IMR-90 (cell line): ENCODE data around the gene NIPSNAP2. TPM values are rescaled to one million over a fixed set of nuclear protein-coding genes. Genes with fewer than 3 reads are reported as not detected.

Experiments
- ATAC-seq: fragments of 200-7000 bp; cut with Tn5 transposase; 2 replicates; pipeline ENCODE4 v1.9.1; 2020; ENCODE audit warnings: low read depth, mild to moderate bottlenecking, moderate library complexity
- BruUV-seq: library from RNA; stranded (reverse); fragments of 400-500 nt; replicated peaks from 2 replicates; lab custom pipeline; 2021; lab: Mats Ljungman, UMichigan
- CTCF ChIA-PET: fragments of 300-600 bp; formaldehyde crosslinking; extraction: SDS; loops from one replicate; lab custom pipeline; 2021; ENCODE audit warnings: antibody characterized with exemption; lab: Yijun Ruan, JAX
- POLR2A ChIA-PET: fragments of 300-600 bp; sonication (Branson Sonifier 250); formaldehyde crosslinking; loops from one replicate; lab custom pipeline; 2022; ENCODE audit warnings: antibody characterized with exemption; ENCODE audit not compliant: unreplicated experiment; lab: Charles Lee
- DNase-seq: peaks from one replicate; pipeline ENCODE4 v3.0.0; 2013
- H2AFZ ChIP-seq: replicated peaks from 2 replicates; pipeline ENCODE3; 2013; ENCODE audit warnings: low read length, mild to moderate bottlenecking; ENCODE audit not compliant: poor library complexity
- H2AK5ac ChIP-seq: 2 replicates; pipeline ENCODE4 v1.6.1; 2013; ENCODE audit warnings: low read depth, low read length, inconsistent platforms
- H2AK9ac ChIP-seq: replicated peaks from 2 replicates; pipeline ENCODE3; 2013; ENCODE audit warnings: mild to moderate bottlenecking, low read depth, low read length, moderate library complexity; ENCODE audit not compliant: poor library complexity
- H2BK120ac ChIP-seq: 2 replicates; pipeline ENCODE4 v1.6.1; 2013; ENCODE audit warnings: low read depth, low read length, inconsistent platforms
- H2BK15ac ChIP-seq: 3 replicates; pipeline ENCODE4 v1.6.1; 2013; ENCODE audit warnings: low read depth, low read length, inconsistent platforms
- H2BK20ac ChIP-seq: 2 replicates; pipeline ENCODE4 v1.6.1; 2013; ENCODE audit warnings: low read depth, mild to moderate bottlenecking, inconsistent platforms, low read length, moderate library complexity
- H2BK5ac ChIP-seq: 2 replicates; pipeline ENCODE4 v1.6.1; 2013; ENCODE audit warnings: mild to moderate bottlenecking, low read depth, low read length, inconsistent platforms; ENCODE audit not compliant: poor library complexity, severe bottlenecking
- H3K14ac ChIP-seq: replicated peaks from 2 replicates; pipeline ENCODE4 v1.6.1; 2013; ENCODE audit warnings: low read depth, low read length, inconsistent platforms
- H3K18ac ChIP-seq: 2 replicates; pipeline ENCODE4 v1.6.1; 2013; ENCODE audit warnings: low read depth, low read length, control low read depth
- H3K23ac ChIP-seq: 2 replicates; pipeline ENCODE4 v1.6.1; 2013; ENCODE audit warnings: low read depth, low read length, inconsistent platforms
- H3K27ac ChIP-seq: 2 replicates; pipeline ENCODE4 v1.5.1; 2013; ENCODE audit warnings: mild to moderate bottlenecking, control low read depth, low read length; ENCODE audit not compliant: insufficient read depth
- H3K27me3 ChIP-seq: 2 replicates; pipeline ENCODE4 v1.6.1; 2013; ENCODE audit warnings: low read length; ENCODE audit not compliant: control insufficient read depth, insufficient read depth
- H3K36me3 ChIP-seq: 2 replicates; pipeline ENCODE4 v1.6.1; 2013; ENCODE audit warnings: low read length, mixed read lengths; ENCODE audit not compliant: control insufficient read depth, insufficient read depth
- H3K4ac ChIP-seq: 2 replicates; pipeline ENCODE4 v1.6.1; 2013; ENCODE audit warnings: low read depth, low read length, inconsistent platforms
- H3K4me1 ChIP-seq: 2 replicates; pipeline ENCODE4 v1.6.1; 2013; ENCODE audit warnings: low read length, mixed read lengths; ENCODE audit not compliant: control insufficient read depth, insufficient read depth
- H3K4me2 ChIP-seq: 2 replicates; pipeline ENCODE4 v1.6.1; 2013; ENCODE audit warnings: low read depth, mild to moderate bottlenecking, control low read depth, low read length, moderate library complexity
- H3K4me3 ChIP-seq: 2 replicates; pipeline ENCODE4 v1.5.1; 2013; ENCODE audit warnings: low read depth, mild to moderate bottlenecking, control low read depth, low read length, moderate library complexity; ENCODE audit not compliant: insufficient read depth
- H3K56ac ChIP-seq: 2 replicates; pipeline ENCODE4 v1.6.1; 2013; ENCODE audit warnings: low read length, inconsistent platforms; ENCODE audit not compliant: insufficient read depth; ENCODE audit errors: extremely low read depth
- H3K79me1 ChIP-seq, 2 experiments: 2 replicates each; pipeline ENCODE4 v1.6.1; 2013; ENCODE audit warnings: low read length in 2 of 2, inconsistent platforms in 1 of 2, low read depth in 1 of 2
- H3K9ac ChIP-seq: 2 replicates; pipeline ENCODE4 v1.6.1; 2013; ENCODE audit warnings: low read depth, low read length, control low read depth
- H3K9me1 ChIP-seq: 2 replicates; pipeline ENCODE4 v1.6.1; 2013; ENCODE audit warnings: low read length, inconsistent platforms; ENCODE audit not compliant: insufficient read depth
- H3K9me3 ChIP-seq: 2 replicates; pipeline ENCODE4 v1.6.1; 2013; ENCODE audit warnings: low read length; ENCODE audit not compliant: control insufficient read depth, insufficient read depth
- H4K20me1 ChIP-seq: 2 replicates; pipeline ENCODE4 v1.6.1; 2013; ENCODE audit warnings: low read length, inconsistent platforms; ENCODE audit not compliant: insufficient read depth
- H4K5ac ChIP-seq: 2 replicates; pipeline ENCODE4 v1.6.1; 2013; ENCODE audit warnings: mild to moderate bottlenecking, low read depth, low read length, control low read depth
- H4K8ac ChIP-seq, 2 experiments: 2 replicates each; pipeline ENCODE4 v1.6.1; 2013; ENCODE audit warnings: low read depth in 2 of 2, low read length in 2 of 2, control low read depth in 1 of 2, inconsistent platforms in 1 of 2
- H4K91ac ChIP-seq: 2 replicates; pipeline ENCODE4 v1.6.1; 2013; ENCODE audit warnings: low read depth, low read length, inconsistent platforms; ENCODE audit not compliant: insufficient read depth
- CHD1 ChIP-seq: IDR thresholded peaks from 2 replicates; pipeline ENCODE4 v1.6.1; 2012; ENCODE audit warnings: low read depth, low read length, improper control_type of control experiment
- CTCF ChIP-seq: conservative IDR thresholded peaks from 2 replicates; pipeline ENCODE4 v1.5.1; 2012; ENCODE audit warnings: mild to moderate bottlenecking, low read depth, low read length, improper control_type of control experiment
- FOS ChIP-seq: fragments of 150-350 bp; IDR thresholded peaks from 2 replicates; pipeline ENCODE4 v1.6.1; 2016; ENCODE audit warnings: low read depth, low read length
- MAZ ChIP-seq: IDR thresholded peaks from 2 replicates; pipeline ENCODE4 v1.6.1; 2012; ENCODE audit warnings: low read depth, mild to moderate bottlenecking, low read length, improper control_type of control experiment, moderate library complexity, borderline replicate concordance
- MXI1 ChIP-seq: IDR thresholded peaks from 2 replicates; pipeline ENCODE4 v1.6.1; 2012; ENCODE audit warnings: low read depth, mild to moderate bottlenecking, low read length, moderate library complexity, borderline replicate concordance
- NFE2L2 ChIP-seq: fragments of 150-350 bp; IDR thresholded peaks from 2 replicates; pipeline ENCODE4 v1.6.1; 2016; ENCODE audit warnings: low read depth, mild to moderate bottlenecking, low read length
- POLR2A ChIP-seq: IDR thresholded peaks from 2 replicates; pipeline ENCODE4 v1.6.1; 2012; ENCODE audit warnings: mild to moderate bottlenecking, low read depth, low read length
- RAD21 ChIP-seq: IDR thresholded peaks from 2 replicates; pipeline ENCODE4 v1.6.1; 2012; ENCODE audit warnings: low read length, improper control_type of control experiment
- RCOR1 ChIP-seq: IDR thresholded peaks from 2 replicates; pipeline ENCODE4 v1.6.1; 2012; ENCODE audit warnings: mild to moderate bottlenecking, low read length, improper control_type of control experiment; ENCODE audit not compliant: insufficient replicate concordance
- RFX5 ChIP-seq: IDR thresholded peaks from 2 replicates; pipeline ENCODE4 v1.8.0; 2012; ENCODE audit warnings: low read depth, mild to moderate bottlenecking, low read length, moderate library complexity
- USF2 ChIP-seq: fragments of 150-350 bp; IDR thresholded peaks from 2 replicates; pipeline ENCODE4 v1.6.1; 2017; ENCODE audit warnings: mild to moderate bottlenecking, antibody characterized with exemption, low read length, low read depth
- WGBS, 2 experiments: methylation state at CpG; one replicate each; pipeline versions ENCODE4 v1.1.5 to v1.1.7; 2013; ENCODE audit warnings: missing lambda C conversion rate in 2 of 2; ENCODE audit not compliant: insufficient read length in 1 of 2; ENCODE audit errors: extremely low coverage in 2 of 2; 5-methylcytosine and 5-hydroxymethylcytosine counted together
- dilution Hi-C: fragments of 300-500 bp; cut with HindIII; formaldehyde crosslinking; loops from one replicate; pipeline ENCODE4 v1.14.3; 2018; ENCODE audit warnings: low sequenced_read_pairs; ENCODE audit not compliant: unreplicated experiment
- in situ Hi-C: fragments of 300-500 bp; cut with MboI; formaldehyde crosslinking; loops from 3 replicates; pipeline ENCODE4 v1.14.3; 2019; ENCODE audit warnings: low sequenced_read_pairs, inconsistent platforms, mixed read lengths
- intact Hi-C: fragments of 100-400 bp; cut with micrococcal nuclease; formaldehyde crosslinking; loops from 2 replicates; pipeline ENCODE4 v1.10.0; 2022
- polyA plus RNA-seq, 3 experiments: library from polyadenylated mRNA; depleted of rRNA; stranded (reverse); fragments of >200 nt; gene quantifications; 2 replicates each; pipeline ENCODE4 v1.2.3, GENCODE V29; 2012; ENCODE audit warnings: low replicate concordance in 1 of 3
- total RNA-seq: library from RNA; depleted of rRNA; stranded (reverse); fragments of >200 nt; gene quantifications from 2 replicates; pipeline ENCODE4 v1.2.3, GENCODE V29; 2012

Gene NIPSNAP2
- total and polyA plus RNA-seq, 2 of the 4 experiments (the other 2 are of a cell fraction) = 33.7 to 42.8 TPM

GRCh38 chr7:55970978-55971377 lies 6.6 kb downstream of the NIPSNAP2 start:
- Histone ChIP-seq H3K4me3 (no peak overlapping the region), H4K5ac (no peak overlapping the region), H3K4me1 (peaks cover 2% of the 10 kb centered on the region; the same call in 1 of the 2 replicates), H3K56ac (no peak overlapping the region), H3K14ac (no peak overlapping the region), H3K4me2 (no peak overlapping the region), H3K27ac (no peak overlapping the region), H3K18ac (no peak overlapping the region), H2BK20ac (no peak overlapping the region), H3K9me1 (peaks cover 4% of the 10 kb centered on the region; the same call in 1 of the 2 replicates), H4K20me1 (peaks cover 21% of the 10 kb centered on the region), H3K27me3 (no peaks in the 10 kb centered on the region), H4K8ac (no peak overlapping the region), H3K9ac (no peak overlapping the region), H3K9me3 (no peaks in the 10 kb centered on the region), H2BK120ac (no peak overlapping the region), H3K79me1 (peaks cover 29 to 59% of the 10 kb centered on the region in 2 experiments), H2BK15ac (no peak overlapping the region), H2AK9ac (no peak overlapping the region), H3K23ac (no peak overlapping the region), H3K36me3 (peaks cover 9% of the 10 kb centered on the region), H4K91ac (no peak overlapping the region), H3K4ac (no peak overlapping the region), H2AFZ (no peak overlapping the region), H2AK5ac (no peak overlapping the region), H2BK5ac (no peak overlapping the region)
- TF ChIP-seq RCOR1 (no peak), RAD21 (no peak), FOS (no peak), USF2 (no peak), NFE2L2 (no peak), POLR2A (no peak), CTCF (no peak), RFX5 (no peak), MXI1 (no peak), CHD1 (no peak), MAZ (no peak)
- ChIA-PET CTCF (no interaction called here), POLR2A (no interaction called here)
- no CpG with 5 or more reads among the region's 8 CpGs for WGBS, 2 experiments
- BruUV-seq = no TSS peak
- dilution Hi-C loops (no loop called here), in situ Hi-C loops (loop anchor here (25.0 kb wide), 2 partner anchors 534 to 684 kb away; no protein-coding TSS in a partner anchor), intact Hi-C loops (no loop called here)
- DNase-seq (no peak), ATAC-seq (no peak)
